Stomach (tissue), 9 donors: ENCODE results near the gene HP1BP3. TPM values are rescaled to one million over a fixed set of nuclear protein-coding genes. Genes with fewer than 3 reads are reported as not detected.

Source experiments
- DNase-seq, 2 donors: peaks; one replicate each; pipeline versions ENCODE4 v3.0.0 to v3.0.0-alpha.2; 2013 to 2019
- H3K27ac ChIP-seq, 5 donors: fragments of 200-600 bp in 4 of 5; sonication (generic) in 4 of 5; one replicate each; pipeline ENCODE4 v1.5.1; 2013 to 2019; ENCODE audit warnings: mild to moderate bottlenecking in 1 of 5, moderate library complexity in 1 of 5
- H3K27me3 ChIP-seq, 3 donors: fragments of 200-600 bp; sonication (generic); one replicate each; pipeline ENCODE4 v1.5.1; 2017 to 2019; ENCODE audit warnings: mixed run types in 1 of 3
- H3K36me3 ChIP-seq, 4 donors: fragments of 200-600 bp; sonication (generic); 1 replicate in 3 of 4; 2 replicates in 1 of 4; pipeline ENCODE4 v1.5.1; 2016 to 2019
- H3K4me1 ChIP-seq, 4 donors: fragments of 200-600 bp; sonication (generic); one replicate each; pipeline ENCODE4 v1.5.1; 2016 to 2019
- H3K4me3 ChIP-seq, 4 donors: fragments of 200-600 bp; sonication (generic) in 3 of 4; one replicate each; pipeline ENCODE4 v1.5.1; 2016 to 2019; ENCODE audit warnings: mild to moderate bottlenecking in 1 of 4
- H3K9me3 ChIP-seq, 4 donors: fragments of 200-600 bp; sonication (generic); one replicate each; pipeline ENCODE4 v1.5.1; 2016 to 2019
- CTCF ChIP-seq, 7 experiments: fragments of 450-650 bp in 4 of 7; fragments of 200-600 bp in 3 of 7; sonication (generic) in 3 of 7; IDR thresholded peaks; one replicate each; pipeline ENCODE4 v1.5.1; 2016 to 2019; ENCODE audit warnings: antibody characterized with exemption in 7 of 7, control low read depth in 2 of 7, mild to moderate bottlenecking in 1 of 7
- EP300 ChIP-seq: sonication (generic); formaldehyde crosslinking; IDR thresholded peaks from one replicate; pipeline ENCODE4 v1.6.1; 2017; ENCODE audit warnings: antibody characterized with exemption
- POLR2A ChIP-seq, 4 donors: fragments of 450-650 bp; IDR thresholded peaks; one replicate each; pipeline ENCODE4 v1.6.1; 2016; ENCODE audit warnings: antibody characterized with exemption in 4 of 4, control low read depth in 2 of 4, mild to moderate bottlenecking in 1 of 4, moderate library complexity in 1 of 4
- POLR2AphosphoS5 ChIP-seq, 3 donors: sonication (generic); formaldehyde crosslinking; IDR thresholded peaks; one replicate each; pipeline ENCODE4 v1.6.1; 2016; ENCODE audit warnings: antibody characterized with exemption in 3 of 3
- WGBS, 5 donors: extraction: QIAGEN DNeasy Blood & Tissue Kit in 3 of 5; methylation state at CpG; one replicate each; pipeline versions ENCODE4 v1.1.5 to v1.1.7; 2013 to 2018; 5-methylcytosine and 5-hydroxymethylcytosine counted together
- intact Hi-C: fragments of 100-400 bp; cut with DNase I; formaldehyde crosslinking; loops from one replicate; pipeline ENCODE4 v1.15.1; 2023; ENCODE audit warnings: low total_unique reads
- polyA plus RNA-seq, 3 donors: library from polyadenylated mRNA; stranded (reverse); fragments of 200-250 nt; gene quantifications; one replicate each; pipeline ENCODE4 v1.2.3, GENCODE V29; 2013
- total RNA-seq, 5 donors: library from RNA; depleted of rRNA; stranded (reverse); fragments of >200 nt; gene quantifications; one replicate each; pipeline versions ENCODE4 v1.1.0 to v1.2.3, GENCODE V29; 2014 to 2016
- donor health status: healthy with polysubstance abuse.
- donor health status: Bipolar disorder and iron deficiency.
- donor health status: healthy.

HP1BP3 gene
- total and polyA plus RNA-seq, 8 donors = 55.2 to 649 (median 232) TPM

GRCh38 chr1:20704390-20705202, 82.5 kb downstream of the HP1BP3 start:
- WGBS, 5 donors = 94 to 97% (median 96%) methylated on average over 26 to 41 of the region's 41 CpGs

GRCh38 chr1:20703124-20703756, 83.9 kb downstream of the HP1BP3 start:
- intact Hi-C loops = no loop called here
- TF ChIP-seq CTCF (IDR thresholded peaks at IDR 0.05) = no peak
- no peak for TF ChIP-seq EP300
- no peak for TF ChIP-seq POLR2AphosphoS5 (IDR thresholded peaks at IDR 0.05)
- no peak for TF ChIP-seq POLR2A (IDR thresholded peaks at IDR 0.05)
- H3K4me3 ChIP-seq = no peak overlapping the region
- no peaks in the 10 kb centered on the region for H3K9me3 ChIP-seq
- H3K4me1 ChIP-seq = no peaks in the 10 kb centered on the region
- WGBS, 5 donors = 85 to 97% (median 91%) methylated on average over 4 of the region's 4 CpGs
- no peaks in the 10 kb centered on the region for H3K36me3 ChIP-seq
- no peaks in the 10 kb centered on the region for H3K27me3 ChIP-seq
- DNase-seq = no peak
- no peak overlapping the region for H3K27ac ChIP-seq

More at GRCh38 chr1:20704390-20705202, 82.5 kb downstream of the HP1BP3 start:
- DNase-seq = no peak
- H3K4me3 ChIP-seq = no peak overlapping the region
- H3K4me1 ChIP-seq = no peaks in the 10 kb centered on the region
- TF ChIP-seq CTCF (IDR thresholded peaks at IDR 0.05) (no peak), EP300 (no peak), POLR2AphosphoS5 (IDR thresholded peaks at IDR 0.05) (no peak), POLR2A (IDR thresholded peaks at IDR 0.05) (no peak)
- no peaks in the 10 kb centered on the region for H3K27me3 ChIP-seq
- H3K27ac ChIP-seq = no peak overlapping the region
- H3K36me3 ChIP-seq = no peaks in the 10 kb centered on the region
- no peaks in the 10 kb centered on the region for H3K9me3 ChIP-seq
- intact Hi-C loops = no loop called here

GRCh38 chr1:20702416-20702815, 84.7 kb downstream of the HP1BP3 start:
- WGBS, 5 donors = 71 to 100% (median 92%) methylated on average over 1 of the region's 1 CpG
- H3K27me3 ChIP-seq = no peaks in the 10 kb centered on the region
- no peak overlapping the region for H3K27ac ChIP-seq
- H3K9me3 ChIP-seq = no peaks in the 10 kb centered on the region
- intact Hi-C loops = no loop called here
- H3K4me3 ChIP-seq = no peak overlapping the region
- H3K4me1 ChIP-seq = peaks cover 0 to 2% (median under 1%) of the 10 kb centered on the region in 4 donors
- no peak for TF ChIP-seq CTCF (IDR thresholded peaks at IDR 0.05)
- no peak for TF ChIP-seq EP300
- TF ChIP-seq POLR2A (IDR thresholded peaks at IDR 0.05) = no peak
- no peak for TF ChIP-seq POLR2AphosphoS5 (IDR thresholded peaks at IDR 0.05)
- no peak for DNase-seq
- H3K36me3 ChIP-seq = no peaks in the 10 kb centered on the region

GRCh38 chr1:20701847-20702246, 85.3 kb downstream of the HP1BP3 start:
- DNase-seq = no peak
- Histone ChIP-seq H3K27ac (no peak overlapping the region), H3K9me3 (no peaks in the 10 kb centered on the region), H3K27me3 (no peaks in the 10 kb centered on the region), H3K36me3 (no peaks in the 10 kb centered on the region), H3K4me1 (peaks cover 0 to 7% (median 5%) of the 10 kb centered on the region in 4 donors), H3K4me3 (no peak overlapping the region)
- 84 to 93% (median 88%) methylated on average over 5 of the region's 5 CpGs for WGBS, 5 donors
- TF ChIP-seq CTCF (IDR thresholded peaks at IDR 0.05) (no peak), POLR2A (IDR thresholded peaks at IDR 0.05) (no peak), EP300 (no peak), POLR2AphosphoS5 (IDR thresholded peaks at IDR 0.05) (no peak)
- intact Hi-C loops = no loop called here
